NCI-H1048 (cell line): ENCODE measurements around the gene ANO3.
"Not testable (repeated sequence)": the region's sequence is repeated elsewhere in the genome, so short reads cannot be mapped to it uniquely, and the experiment has no call there.

Source experiments
- DNase-seq: peaks from one replicate; lab custom pipeline; 2025; lab: John Stamatoyannopoulos, UW

Gene ANO3

GRCh38 chr11:26331911-26332571 is at the start of gene ANO3:
ANO3 (plus strand) TSS chr11:26332130; CDS start chr11:26332276, 146 bp downstream.
- peak; percentile 33 for DNase-seq

GRCh38 chr11:26283852-26284408 is 48.0 kb upstream of the ANO3 start:
- DNase-seq: no peak

- no peak for DNase-seq
Observed at GRCh38 chr11:26285608-26286007, 46.3 kb upstream of the ANO3 start.

- DNase-seq: no peak
Observed at GRCh38 chr11:26286472-26287066, 45.4 kb upstream of the ANO3 start.

GRCh38 chr11:26287067-26287518 is 44.8 kb upstream of the ANO3 start:
- no peak for DNase-seq

GRCh38 chr11:26297189-26297975 is 34.5 kb upstream of the ANO3 start:
- DNase-seq: peak; percentile 54

- not testable (repeated sequence) for DNase-seq
Observed at GRCh38 chr11:26316372-26316771, 15.6 kb upstream of the ANO3 start.

- DNase-seq: no peak
Observed at GRCh38 chr11:26319906-26320305, 12.0 kb upstream of the ANO3 start.

- no peak for DNase-seq
Observed at GRCh38 chr11:26321516-26321915, 10.4 kb upstream of the ANO3 start.

GRCh38 chr11:26322335-26323067 is 9.4 kb upstream of the ANO3 start:
- DNase-seq: no peak

- no peak for DNase-seq
Observed at GRCh38 chr11:26323837-26324236, 8.1 kb upstream of the ANO3 start.

- no peak for DNase-seq
Observed at GRCh38 chr11:26324270-26324669, 7.7 kb upstream of the ANO3 start.

GRCh38 chr11:26326793-26327400 is 5.0 kb upstream of the ANO3 start:
- peak; percentile 14 for DNase-seq

- DNase-seq: no peak
Observed at GRCh38 chr11:26329206-26329605, 2.7 kb upstream of the ANO3 start.

GRCh38 chr11:26330262-26330661 is 1.7 kb upstream of the ANO3 start:
- no peak for DNase-seq

- DNase-seq: no peak
Observed at GRCh38 chr11:26332572-26332915, 614 bp downstream of the ANO3 start.

GRCh38 chr11:26333906-26334305 is 2.0 kb downstream of the ANO3 start:
- no peak for DNase-seq

- DNase-seq: no peak
Observed at GRCh38 chr11:26335903-26336302, 4.0 kb downstream of the ANO3 start.

- no peak for DNase-seq
Observed at GRCh38 chr11:26344647-26345046, 12.7 kb downstream of the ANO3 start.

- no peak for DNase-seq
Observed at GRCh38 chr11:26348776-26349175, 16.8 kb downstream of the ANO3 start.

GRCh38 chr11:26350002-26350401 is 18.1 kb downstream of the ANO3 start:
- DNase-seq: no peak

GRCh38 chr11:26353010-26353409 is 21.1 kb downstream of the ANO3 start:
- DNase-seq: no peak
